SU-DHL-6 (cell line): ENCODE measurements around the gene UBE2O.
A peak's percentile ranks its signal among the peaks of the same experiment; 100 is the strongest.

Source experiments
- H2AFZ ChIP-seq: fragments of 200-600 bp; sonication (generic); 2 replicates; pipeline ENCODE4 v1.6.1; 2014; ENCODE audit warnings: low read depth, mild to moderate bottlenecking, moderate library complexity, mixed read lengths, antibody characterized with exemption, low read length; ENCODE audit not compliant: severe bottlenecking
- H3F3A ChIP-seq: fragments of 200-600 bp; shearing (Covaris generic); 2 replicates; pipeline ENCODE4 v1.6.0; 2016; ENCODE audit warnings: antibody characterized with exemption, mild to moderate bottlenecking; ENCODE audit not compliant: insufficient read depth
- H3K27ac ChIP-seq: fragments of 200-600 bp; sonication (generic); 2 replicates; pipeline ENCODE4 v1.5.1; 2016; ENCODE audit warnings: low read depth, mild to moderate bottlenecking, low read length, moderate library complexity, mixed read lengths
- H3K27me3 ChIP-seq: fragments of 200-600 bp; sonication (generic), shearing (Covaris generic); 2 replicates; pipeline ENCODE4 v1.6.0; 2014; ENCODE audit warnings: mild to moderate bottlenecking, low read length
- H3K36me3 ChIP-seq: fragments of 200-600 bp; sonication (generic); 2 replicates; pipeline ENCODE4 v1.6.1; 2014; ENCODE audit warnings: mild to moderate bottlenecking, low read length, mixed read lengths
- H3K4me2 ChIP-seq: fragments of 300-600, 200-600 bp; shearing (Covaris generic), sonication (generic); 2 replicates; pipeline ENCODE4 v1.6.0; 2014; ENCODE audit warnings: low read length, low read depth, mild to moderate bottlenecking; ENCODE audit not compliant: poor library complexity, severe bottlenecking
- H3K4me3 ChIP-seq: fragments of 200-600 bp; sonication (generic); 2 replicates; pipeline ENCODE4 v1.5.1; 2014; ENCODE audit warnings: antibody characterized with exemption, low read length, mild to moderate bottlenecking, mixed read lengths; ENCODE audit not compliant: insufficient read depth, poor library complexity, severe bottlenecking
- H3K79me2 ChIP-seq: fragments of 200-600 bp; sonication (generic); 2 replicates; pipeline ENCODE4 v1.6.1; 2014; ENCODE audit warnings: mild to moderate bottlenecking, low read length, moderate library complexity; ENCODE audit not compliant: insufficient read depth
- H3K9ac ChIP-seq: fragments of 200-600 bp; sonication (generic); 2 replicates; pipeline ENCODE4 v1.7.0; 2014; ENCODE audit warnings: mild to moderate bottlenecking, low read length
- H3K9me2 ChIP-seq: fragments of 200-600 bp; sonication (generic); replicated peaks from 2 replicates; pipeline ENCODE4 v1.6.1; 2014; ENCODE audit warnings: low read length; ENCODE audit not compliant: insufficient read depth
- H3K9me3 ChIP-seq: fragments of 200-600 bp; sonication (generic); 2 replicates; pipeline ENCODE4 v1.6.1; 2014; ENCODE audit warnings: low read length, mixed read lengths; ENCODE audit not compliant: insufficient read depth
- H4K20me1 ChIP-seq: fragments of 200-600 bp; sonication (generic); 2 replicates; pipeline ENCODE4 v1.6.1; 2014; ENCODE audit warnings: low read depth, mild to moderate bottlenecking, antibody characterized with exemption, low read length, moderate library complexity, mixed read lengths
- EZH2phosphoT487 ChIP-seq: fragments of 200-600 bp; sonication (generic), shearing (Covaris generic); conservative IDR thresholded peaks from 2 replicates; pipeline ENCODE4 v1.6.1; 2018; ENCODE audit warnings: mild to moderate bottlenecking, antibody characterized with exemption, low read length, moderate library complexity, mixed read lengths
- TF ChIP-seq, protein P1 (sequence below): fragments of 200-600 bp; sonication (generic); IDR thresholded peaks from one replicate; pipeline ENCODE4 v1.5.1; 2017; ENCODE audit warnings: antibody characterized with exemption, mild to moderate bottlenecking, low read length, moderate library complexity; ENCODE audit not compliant: insufficient read depth, poor library complexity, severe bottlenecking

Gene UBE2O

DNA sequence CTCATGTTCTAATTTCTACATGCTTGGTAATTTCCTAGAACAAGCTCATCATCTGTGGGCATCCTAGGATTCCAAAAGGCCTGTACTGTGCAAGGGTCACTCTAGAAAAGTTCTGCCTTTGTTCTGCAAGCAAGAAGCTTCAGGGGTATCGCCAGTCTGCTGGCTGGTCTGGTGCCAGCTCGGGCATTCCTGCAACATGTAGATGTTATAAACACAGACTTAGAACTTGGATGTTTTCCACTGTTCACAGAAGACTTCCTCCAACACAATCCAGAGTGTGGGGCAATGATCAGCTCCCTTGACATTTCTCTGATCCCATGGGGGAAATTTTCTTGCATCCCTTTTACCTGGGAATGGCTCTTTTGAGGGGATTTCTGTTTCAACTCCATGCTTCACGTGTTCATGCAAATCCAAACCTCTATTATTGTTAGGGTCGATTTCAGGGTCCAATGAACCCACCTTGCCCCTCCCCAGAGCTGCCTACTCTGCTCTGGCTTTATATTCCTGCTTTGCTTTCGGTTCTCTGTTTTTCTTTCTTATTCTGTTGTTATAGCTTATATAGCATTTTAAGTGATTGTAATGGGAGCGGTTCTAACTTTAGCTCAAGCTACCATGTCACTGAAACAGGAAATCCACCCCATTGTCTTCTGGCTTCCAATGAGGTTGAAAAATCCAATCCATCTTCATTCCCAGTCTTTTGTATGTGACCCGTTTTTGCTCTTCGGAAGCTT is 25.3 kb downstream of the UBE2O start:
- Histone ChIP-seq H3K4me2 (peak overlapping the region; percentile 56), H3K79me2 (no peaks in the 10 kb centered on the region; the same call in 1 of the 2 replicates), H3K9me3 (no peaks in the 10 kb centered on the region), H3K27ac (peak overlapping the region; percentile 46; the same call in 1 of the 2 replicates), H4K20me1 (peaks cover 6% of the 10 kb centered on the region; the same call in 1 of the 2 replicates), H3K4me3 (peak overlapping the region; percentile 8), H2AFZ (no peak overlapping the region), H3K9me2 (no peaks in the 10 kb centered on the region), H3F3A (peaks cover 8% of the 10 kb centered on the region), H3K36me3 (no peaks in the 10 kb centered on the region), H3K9ac (no peak overlapping the region), H3K27me3 (no peaks in the 10 kb centered on the region)
- no peak for TF ChIP-seq EZH2phosphoT487
- TF ChIP-seq, protein P1, sequence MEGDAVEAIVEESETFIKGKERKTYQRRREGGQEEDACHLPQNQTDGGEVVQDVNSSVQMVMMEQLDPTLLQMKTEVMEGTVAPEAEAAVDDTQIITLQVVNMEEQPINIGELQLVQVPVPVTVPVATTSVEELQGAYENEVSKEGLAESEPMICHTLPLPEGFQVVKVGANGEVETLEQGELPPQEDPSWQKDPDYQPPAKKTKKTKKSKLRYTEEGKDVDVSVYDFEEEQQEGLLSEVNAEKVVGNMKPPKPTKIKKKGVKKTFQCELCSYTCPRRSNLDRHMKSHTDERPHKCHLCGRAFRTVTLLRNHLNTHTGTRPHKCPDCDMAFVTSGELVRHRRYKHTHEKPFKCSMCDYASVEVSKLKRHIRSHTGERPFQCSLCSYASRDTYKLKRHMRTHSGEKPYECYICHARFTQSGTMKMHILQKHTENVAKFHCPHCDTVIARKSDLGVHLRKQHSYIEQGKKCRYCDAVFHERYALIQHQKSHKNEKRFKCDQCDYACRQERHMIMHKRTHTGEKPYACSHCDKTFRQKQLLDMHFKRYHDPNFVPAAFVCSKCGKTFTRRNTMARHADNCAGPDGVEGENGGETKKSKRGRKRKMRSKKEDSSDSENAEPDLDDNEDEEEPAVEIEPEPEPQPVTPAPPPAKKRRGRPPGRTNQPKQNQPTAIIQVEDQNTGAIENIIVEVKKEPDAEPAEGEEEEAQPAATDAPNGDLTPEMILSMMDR, result no peak

- H3K4me3 ChIP-seq, result no peak overlapping the region
- H3K9me3 ChIP-seq, result no peaks in the 10 kb centered on the region
- H2AFZ ChIP-seq, result no peak overlapping the region
- no peak overlapping the region for H3K4me2 ChIP-seq
- H3K27ac ChIP-seq, result peak overlapping the region; percentile 46; the same call in 1 of the 2 replicates
- no peak overlapping the region for H3K9ac ChIP-seq
- no peak for TF ChIP-seq EZH2phosphoT487
- TF ChIP-seq, protein P1, result no peak
- H3K36me3 ChIP-seq, result no peaks in the 10 kb centered on the region
- H4K20me1 ChIP-seq, result no peaks in the 10 kb centered on the region
- no peaks in the 10 kb centered on the region for H3K9me2 ChIP-seq
- H3K79me2 ChIP-seq, result no peaks in the 10 kb centered on the region
- peaks cover 8% of the 10 kb centered on the region for H3F3A ChIP-seq
- H3K27me3 ChIP-seq, result no peaks in the 10 kb centered on the region
These were observed 26.1 kb downstream of the UBE2O start for GRCh38 chr17:76426853-76427252.

DNA sequence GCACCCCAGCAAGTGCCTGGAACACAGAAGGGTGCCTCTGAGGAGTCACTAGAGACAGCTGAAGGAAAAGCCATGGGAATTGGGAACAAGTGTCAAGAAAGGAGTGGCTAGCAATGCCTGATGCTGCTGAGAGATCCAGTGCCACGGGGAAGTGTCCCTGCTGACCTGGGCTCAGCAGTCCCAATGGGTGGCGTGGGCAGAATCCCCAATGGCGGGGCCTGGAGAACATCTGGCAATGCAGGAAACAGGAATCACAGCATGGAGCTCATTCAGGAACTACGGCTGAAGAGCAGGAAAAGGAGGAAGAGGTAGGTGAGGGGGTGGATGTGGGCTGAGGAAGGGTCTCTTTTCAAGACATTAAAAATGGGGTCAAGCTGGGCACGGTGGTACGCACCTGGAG is 30.1 kb downstream of the UBE2O start:
- Histone ChIP-seq H3K27me3 (no peaks in the 10 kb centered on the region), H3K4me2 (no peak overlapping the region), H3F3A (peaks cover 8% of the 10 kb centered on the region), H3K27ac (no peak overlapping the region), H3K9me2 (no peaks in the 10 kb centered on the region), H3K36me3 (no peaks in the 10 kb centered on the region), H3K79me2 (no peaks in the 10 kb centered on the region), H2AFZ (no peak overlapping the region), H4K20me1 (no peaks in the 10 kb centered on the region), H3K4me3 (no peak overlapping the region), H3K9ac (no peak overlapping the region), H3K9me3 (no peaks in the 10 kb centered on the region)
- TF ChIP-seq, protein P1, result no peak
- no peak for TF ChIP-seq EZH2phosphoT487
